GM23338 (cell line): Measurements from ENCODE around the gene CTXN1. TPM values are rescaled to one million over a fixed set of nuclear protein-coding genes. Genes with fewer than 3 reads are reported as not detected.

Source experiments
- ATAC-seq: fragments of 200-7000 bp; cut with Tn5 transposase; 3 replicates; pipeline ENCODE4 v1.9.1; 2020
- DNase-seq: peaks from one replicate; pipeline ENCODE4 v3.0.0-alpha.2; 2015; ENCODE audit warnings: low spot score
- H2AFZ ChIP-seq: fragments of 200-600 bp; sonication (generic); 2 replicates; pipeline ENCODE4 v1.8.0; 2016; ENCODE audit warnings: antibody characterized with exemption, mild to moderate bottlenecking, moderate library complexity
- H3F3A ChIP-seq: fragments of 200-600 bp; sonication (generic); replicated peaks from 2 replicates; pipeline ENCODE4 v1.8.0; 2017; ENCODE audit warnings: antibody characterized with exemption, mixed run types, low read depth
- H3K27ac ChIP-seq: fragments of 200-600 bp; sonication (generic); 2 replicates; pipeline ENCODE4 v1.6.1; 2016; ENCODE audit warnings: low read depth
- H3K27me3 ChIP-seq: fragments of 200-600 bp; sonication (generic); 2 replicates; pipeline ENCODE4 v1.8.0; 2016; ENCODE audit warnings: mild to moderate bottlenecking, mixed run types, moderate library complexity; ENCODE audit not compliant: insufficient read depth
- H3K36me3 ChIP-seq: fragments of 200-600 bp; sonication (generic); 2 replicates; pipeline ENCODE4 v1.8.0; 2016; ENCODE audit warnings: mild to moderate bottlenecking; ENCODE audit not compliant: insufficient read depth
- H3K4me1 ChIP-seq: fragments of 200-600 bp; sonication (generic); 2 replicates; pipeline ENCODE4 v1.8.0; 2016; ENCODE audit warnings: mild to moderate bottlenecking, moderate library complexity; ENCODE audit not compliant: insufficient read depth
- H3K4me2 ChIP-seq: fragments of 200-600 bp; sonication (generic); 2 replicates; pipeline ENCODE4 v1.7.1; 2017; ENCODE audit warnings: mixed run types
- H3K4me3 ChIP-seq: fragments of 200-600 bp; sonication (generic); 2 replicates; pipeline ENCODE4 v1.6.1; 2016; ENCODE audit warnings: mixed run types
- H3K79me2 ChIP-seq: fragments of 200-600 bp; sonication (generic); replicated peaks from 2 replicates; pipeline ENCODE4 v1.8.0; 2017; ENCODE audit warnings: mild to moderate bottlenecking; ENCODE audit not compliant: insufficient read depth
- H3K9me2 ChIP-seq: fragments of 200-600 bp; sonication (generic); 2 replicates; pipeline ENCODE4 v1.8.0; 2017; ENCODE audit not compliant: insufficient read depth
- H4K20me1 ChIP-seq: fragments of 200-600 bp; sonication (generic); replicated peaks from 2 replicates; pipeline ENCODE4 v1.8.0; 2017; ENCODE audit warnings: mild to moderate bottlenecking; ENCODE audit not compliant: insufficient read depth
- H3K27ac Mint-ChIP-seq: 2 replicates; pipeline ENCODE4 v1.8.0; 2020; ENCODE audit warnings: inconsistent platforms, mild to moderate bottlenecking, moderate library complexity, mixed read lengths
- H3K27me3 Mint-ChIP-seq: 3 replicates; pipeline ENCODE4 v1.8.0; 2022; ENCODE audit warnings: low read depth, mild to moderate bottlenecking, moderate library complexity, mixed read lengths, inconsistent platforms; ENCODE audit not compliant: insufficient read depth, poor library complexity
- H3K36me3 Mint-ChIP-seq: 3 replicates; pipeline ENCODE4 v1.8.0; 2021; ENCODE audit warnings: low read depth, mild to moderate bottlenecking, inconsistent platforms, moderate library complexity, mixed read lengths
- H3K4me1 Mint-ChIP-seq: 3 replicates; pipeline ENCODE4 v1.8.0; 2020; ENCODE audit warnings: mild to moderate bottlenecking, inconsistent platforms, mixed read lengths
- H3K4me3 Mint-ChIP-seq: 3 replicates; pipeline ENCODE4 v1.8.0; 2021; ENCODE audit warnings: moderate library complexity, mild to moderate bottlenecking, inconsistent platforms, mixed read lengths
- H3K9me3 Mint-ChIP-seq: 3 replicates; pipeline ENCODE4 v1.8.0; 2020; ENCODE audit warnings: moderate library complexity, mild to moderate bottlenecking, inconsistent platforms, mixed read lengths
- CREB1 ChIP-seq: fragments of 250-450 bp; sonication (Bioruptor Pico); IDR thresholded peaks from 2 replicates; pipeline ENCODE4 v1.5.0; 2020; ENCODE audit warnings: low read depth, mild to moderate bottlenecking, moderate library complexity
- CTCF ChIP-seq, 2 experiments: fragments of 200-600 bp in 1 of 2; sonication (generic) in 1 of 2; conservative IDR thresholded peaks; 2 replicates each; pipeline versions ENCODE4 v1.5.1 to v1.6.1; 2016 to 2017; ENCODE audit warnings: antibody characterized with exemption in 2 of 2, low read depth in 2 of 2, mild to moderate bottlenecking in 2 of 2, moderate library complexity in 1 of 2
- ETS1 ChIP-seq: IDR thresholded peaks from 2 replicates; pipeline ENCODE4 v1.6.1; 2016; ENCODE audit warnings: antibody characterized with exemption
- EZH2 ChIP-seq: fragments of 200-600 bp; sonication (generic); IDR thresholded peaks from one replicate; pipeline ENCODE4 v1.8.0; 2017; ENCODE audit warnings: antibody characterized with exemption, mild to moderate bottlenecking, low read depth; ENCODE audit not compliant: unreplicated experiment
- EZH2phosphoT487 ChIP-seq: fragments of 200-600 bp; sonication (generic); IDR thresholded peaks from one replicate; pipeline ENCODE4 v1.8.1; 2018; ENCODE audit warnings: antibody characterized with exemption; ENCODE audit not compliant: unreplicated experiment
- JUNB ChIP-seq: IDR thresholded peaks from one replicate; pipeline ENCODE4 v1.6.1; 2016; ENCODE audit warnings: antibody characterized with exemption; ENCODE audit not compliant: unreplicated experiment
- NANOG ChIP-seq: IDR thresholded peaks from 2 replicates; pipeline ENCODE4 v1.6.1; 2016; ENCODE audit warnings: antibody characterized with exemption, borderline replicate concordance
- POLR2AphosphoS5 ChIP-seq: IDR thresholded peaks from 2 replicates; pipeline ENCODE4 v1.6.1; 2016; ENCODE audit warnings: antibody characterized with exemption, low read depth
- REST ChIP-seq: IDR thresholded peaks from one replicate; pipeline ENCODE4 v1.6.1; 2018; ENCODE audit warnings: antibody characterized with exemption; ENCODE audit not compliant: unreplicated experiment
- STAT1 ChIP-seq: IDR thresholded peaks from one replicate; pipeline ENCODE4 v1.6.1; 2016; ENCODE audit warnings: antibody characterized with exemption; ENCODE audit not compliant: unreplicated experiment
- ZNF114 ChIP-seq: fragments of 250-450 bp; sonication (Bioruptor Pico); IDR thresholded peaks from 2 replicates; pipeline ENCODE4 v1.5.0; 2020; ENCODE audit warnings: mild to moderate bottlenecking, moderate library complexity
- ZNF331 ChIP-seq: fragments of 250-450 bp; sonication (Bioruptor Pico); IDR thresholded peaks from 2 replicates; pipeline ENCODE4 v1.5.0; 2020; ENCODE audit warnings: low read depth, mild to moderate bottlenecking, moderate library complexity
- ZNF462 ChIP-seq: fragments of 250-450 bp; sonication (Bioruptor Pico); IDR thresholded peaks from 2 replicates; pipeline ENCODE4 v1.5.0; 2020; ENCODE audit warnings: mild to moderate bottlenecking, moderate library complexity
- polyA plus RNA-seq: library from polyadenylated mRNA; unstranded; fragments of >200 nt; fragmentation: Nextera tagmentation; extraction: Ambion mirVana; gene quantifications from 2 replicates; pipeline ENCODE4 v1.2.1, GENCODE V29; 2016
- total RNA-seq: library from RNA; depleted of rRNA; stranded (reverse); fragments of >200 nt; shearing (Covaris generic); gene quantifications from 2 replicates; pipeline ENCODE4 v1.2.3, GENCODE V29; 2014

CTXN1 gene
- total and polyA plus RNA-seq, 2 experiments from 2014 or later: 22.5 to 52.4 TPM

- peaks cover 62% of the 10 kb centered on the region for H3K36me3 Mint-ChIP-seq
- Histone ChIP-seq H3K27ac (no peak overlapping the region; the same call in 1 of the 2 replicates), H3K4me1 (peaks cover 4% of the 10 kb centered on the region; the same call in 1 of the 2 replicates), H3K4me3 (no peak overlapping the region), H3K9me2 (no peaks in the 10 kb centered on the region), H3K79me2 (no peaks in the 10 kb centered on the region), H3K27me3 (no peaks in the 10 kb centered on the region), H2AFZ (no peak overlapping the region), H3K4me2 (no peak overlapping the region), H4K20me1 (peaks cover 6% of the 10 kb centered on the region; the same call in 1 of the 2 replicates), H3F3A (peaks cover 27% of the 10 kb centered on the region), H3K36me3 (peaks cover 16% of the 10 kb centered on the region; the same call in 1 of the 2 replicates)
- H3K27ac Mint-ChIP-seq: no peak overlapping the region
- H3K9me3 Mint-ChIP-seq: no peaks in the 10 kb centered on the region
- no peak for DNase-seq
- peaks cover 4% of the 10 kb centered on the region for H3K4me1 Mint-ChIP-seq
- no peak for ATAC-seq
- H3K27me3 Mint-ChIP-seq: peaks cover 14% of the 10 kb centered on the region
- H3K4me3 Mint-ChIP-seq: no peak overlapping the region
- TF ChIP-seq ETS1 (no peak), CTCF (conservative IDR thresholded peaks at IDR 0.05; ENCODE audit: low read depth in 2 of 2) (no peak), ZNF331 (no peak), REST (no peak), EZH2phosphoT487 (no peak), ZNF462 (no peak), CREB1 (no peak), NANOG (no peak), JUNB (no peak), STAT1 (no peak), EZH2 (no peak), ZNF114 (CRISPR knock-in tag) (no peak), POLR2AphosphoS5 (no peak)
These were observed 4.8 kb upstream of the CTXN1 start for GRCh38 chr19:7930765-7931164.
